Activated CD8-positive, alpha-beta memory T cell treated with anti-CD3 and anti-CD28 coated beads, Interleukin-2, amount 50 U/mL, for 1 hour (primary cell): ENCODE measurements around the gene SLC25A10.

Experiments used
- DNase-seq: peaks from one replicate; pipeline ENCODE4 v3.0.0-alpha.2; 2020; ENCODE audit errors: extremely low read depth

Gene SLC25A10

GRCh38 chr17:81706232-81706611 lies 5.9 kb upstream of the SLC25A10 start:
- no peak for DNase-seq

- no peak for DNase-seq
These were observed 5.1 kb upstream of the SLC25A10 start for GRCh38 chr17:81706757-81707624.

- no peak for DNase-seq
These were observed 4.1 kb upstream of the SLC25A10 start for GRCh38 chr17:81707725-81708646.

GRCh38 chr17:81708739-81709185 lies 3.3 kb upstream of the SLC25A10 start:
- no peak for DNase-seq

- no peak for DNase-seq
These were observed 1.4 kb upstream of the SLC25A10 start for GRCh38 chr17:81710514-81711308.

GRCh38 chr17:81712468-81713003 lies 452 bp downstream of the SLC25A10 start:
- no peak for DNase-seq

GRCh38 chr17:81713004-81713555 lies 996 bp downstream of the SLC25A10 start:
- DNase-seq, result no peak

GRCh38 chr17:81713556-81714411 lies 1.7 kb downstream of the SLC25A10 start:
- no peak for DNase-seq

GRCh38 chr17:81714412-81715106 lies 2.5 kb downstream of the SLC25A10 start:
- DNase-seq, result no peak

GRCh38 chr17:81715107-81715871 lies 3.2 kb downstream of the SLC25A10 start:
- no peak for DNase-seq

GRCh38 chr17:81715872-81716673 lies 4.0 kb downstream of the SLC25A10 start:
- DNase-seq, result no peak

- DNase-seq, result no peak
These were observed 4.6 kb downstream of the SLC25A10 start for GRCh38 chr17:81716674-81716996.

GRCh38 chr17:81717049-81717765 lies 5.1 kb downstream of the SLC25A10 start:
- DNase-seq, result no peak

GRCh38 chr17:81717766-81718089 lies 5.6 kb downstream of the SLC25A10 start:
- DNase-seq, result no peak

GRCh38 chr17:81719410-81720266 lies 7.6 kb downstream of the SLC25A10 start:
- DNase-seq, result no peak

- DNase-seq, result no peak
These were observed 8.4 kb downstream of the SLC25A10 start for GRCh38 chr17:81720267-81721071.
